ENCODE results near the gene STXBP5.

GRCh38 chr6:147341486-147341885, 137.3 kb downstream of the STXBP5 start:
- TF ChIP-seq CTCF (IDR thresholded peaks at IDR 0.05) (no peak), POLR2A (IDR thresholded peaks at IDR 0.05) (no peak)

Data from lower leg skin (tissue), 3 donors.